Mucosa of descending colon (tissue), 3 donors: Measurements from ENCODE around the gene FAM13A. TPM values are rescaled to one million over a fixed set of nuclear protein-coding genes. Genes with fewer than 3 reads are reported as not detected.

ENCODE experiments used
- ATAC-seq: fragments of 200-7000 bp; cut with Tn5 transposase; one replicate; pipeline ENCODE4 v1.9.1; 2020; ENCODE audit warnings: mild to moderate bottlenecking, moderate library complexity
- DNase-seq, 3 donors: peaks; one replicate each; pipeline ENCODE4 v3.0.0-alpha.2; 2020
- H3K36me3 ChIP-seq: fragments of 200-600 bp; one replicate; pipeline ENCODE4 v1.8.0; 2021; ENCODE audit warnings: low read depth, mild to moderate bottlenecking
- H3K4me1 ChIP-seq: fragments of 200-600 bp; one replicate; pipeline ENCODE4 v1.8.0; 2021; ENCODE audit warnings: low read depth, mild to moderate bottlenecking
- H3K4me3 ChIP-seq: fragments of 200-600 bp; one replicate; pipeline ENCODE4 v1.8.0; 2021; ENCODE audit warnings: mild to moderate bottlenecking
- H3K9me3 ChIP-seq: fragments of 200-600 bp; one replicate; pipeline ENCODE4 v1.8.0; 2021; ENCODE audit warnings: mild to moderate bottlenecking
- intact Hi-C, 2 donors: fragments of 100-400 bp; cut with DNase I in 1 of 2; cut with micrococcal nuclease in 1 of 2; formaldehyde crosslinking; loops; one replicate each; pipeline versions ENCODE4 v1.11.0 to v1.11.1; 2022; cut with DNase I, micrococcal nuclease
- total RNA-seq, 3 donors: library from RNA; stranded (reverse); fragmentation: NEBNext Ultra II Directional in 2 of 3; extraction: Animal tissue kit (Norgen Biotek cat#: 25700) in 2 of 3; gene quantifications; one replicate each; pipeline versions ENCODE4 v1.2.1 to v1.2.4, GENCODE V29; 2021 to 2023
- TF ChIP-seq, protein P1 (sequence below): fragments of 200-600 bp; IDR thresholded peaks from one replicate; pipeline ENCODE4 v1.8.0; 2022; ENCODE audit warnings: antibody characterized with exemption, mild to moderate bottlenecking
- donor health status: DM: no; HTN: no; CAD: no; lungs with moderate emphysema.
- donor health status: DM: no; HTN: no; CAD: no.
- donor health status: DM: no; HTN: yes; CAD: no.

FAM13A gene
- total RNA-seq, 3 donors from 2014 or later, result 41.6 to 60.1 (median 50.2) TPM

DNA sequence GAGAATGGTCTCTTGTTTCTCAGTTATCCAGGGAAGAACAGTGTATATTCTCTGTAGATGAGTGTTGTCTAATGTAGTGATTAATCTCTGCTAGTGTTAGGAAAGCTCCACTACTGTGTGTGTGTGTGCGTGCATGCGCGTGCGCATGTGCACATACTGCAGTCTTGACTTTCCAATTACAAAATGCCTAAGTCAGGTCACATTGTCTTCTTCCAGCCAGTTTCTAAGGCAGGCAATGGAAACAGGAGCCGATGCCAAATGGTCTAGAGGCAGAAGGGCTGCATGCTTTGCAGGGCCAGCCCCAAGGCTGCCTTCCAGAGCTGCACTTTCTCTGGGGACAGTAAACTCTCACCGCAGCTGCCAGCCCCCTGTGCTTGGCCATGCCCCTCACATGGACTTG, 328.8 kb downstream of the FAM13A start:
- Histone ChIP-seq H3K36me3 (no peaks in the 10 kb centered on the region), H3K4me1 (no peaks in the 10 kb centered on the region), H3K4me3 (no peak overlapping the region), H3K9me3 (no peaks in the 10 kb centered on the region)
- no peak for DNase-seq
- peak; percentile 15 for ATAC-seq
- intact Hi-C loops, result no loop called here
- TF ChIP-seq, protein P1, sequence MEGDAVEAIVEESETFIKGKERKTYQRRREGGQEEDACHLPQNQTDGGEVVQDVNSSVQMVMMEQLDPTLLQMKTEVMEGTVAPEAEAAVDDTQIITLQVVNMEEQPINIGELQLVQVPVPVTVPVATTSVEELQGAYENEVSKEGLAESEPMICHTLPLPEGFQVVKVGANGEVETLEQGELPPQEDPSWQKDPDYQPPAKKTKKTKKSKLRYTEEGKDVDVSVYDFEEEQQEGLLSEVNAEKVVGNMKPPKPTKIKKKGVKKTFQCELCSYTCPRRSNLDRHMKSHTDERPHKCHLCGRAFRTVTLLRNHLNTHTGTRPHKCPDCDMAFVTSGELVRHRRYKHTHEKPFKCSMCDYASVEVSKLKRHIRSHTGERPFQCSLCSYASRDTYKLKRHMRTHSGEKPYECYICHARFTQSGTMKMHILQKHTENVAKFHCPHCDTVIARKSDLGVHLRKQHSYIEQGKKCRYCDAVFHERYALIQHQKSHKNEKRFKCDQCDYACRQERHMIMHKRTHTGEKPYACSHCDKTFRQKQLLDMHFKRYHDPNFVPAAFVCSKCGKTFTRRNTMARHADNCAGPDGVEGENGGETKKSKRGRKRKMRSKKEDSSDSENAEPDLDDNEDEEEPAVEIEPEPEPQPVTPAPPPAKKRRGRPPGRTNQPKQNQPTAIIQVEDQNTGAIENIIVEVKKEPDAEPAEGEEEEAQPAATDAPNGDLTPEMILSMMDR, result no peak

DNA sequence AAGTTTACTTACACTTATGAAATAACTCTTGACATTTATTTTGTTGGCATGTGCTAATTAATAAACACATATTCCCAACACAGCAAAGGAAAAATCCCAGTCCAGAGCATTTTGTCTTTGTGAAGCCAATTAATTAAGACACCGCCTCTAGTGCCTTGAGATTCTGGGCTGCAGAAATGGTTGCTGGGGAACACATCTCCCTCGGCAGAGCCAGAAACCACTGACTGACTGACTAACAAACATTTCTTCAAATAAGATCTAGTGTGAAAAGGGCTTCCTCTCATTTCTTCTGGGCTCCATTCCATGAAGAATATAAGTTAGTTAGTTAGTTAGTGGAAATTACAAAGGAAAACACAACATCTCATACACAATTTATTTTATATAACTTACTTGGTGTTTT, 331.0 kb downstream of the FAM13A start:
- no peaks in the 10 kb centered on the region for H3K36me3 ChIP-seq

DNA sequence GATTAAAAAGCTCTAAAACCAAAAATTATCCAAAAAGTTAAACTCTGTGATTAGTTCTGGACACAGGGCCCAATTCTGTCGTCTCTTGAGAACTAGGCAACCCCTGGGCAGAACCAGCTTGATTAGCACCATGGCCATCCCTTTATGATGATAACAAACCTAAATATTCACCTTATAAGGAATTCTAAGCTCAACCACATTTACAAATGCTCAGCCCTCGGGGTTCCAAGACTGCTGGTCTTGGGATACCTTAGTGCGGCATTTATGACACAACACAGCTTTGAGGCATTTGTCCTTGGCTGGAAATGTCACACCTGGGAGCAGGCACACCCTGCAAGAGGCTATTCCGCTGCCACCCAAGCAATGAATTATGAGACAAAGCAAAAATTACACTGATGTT, 331.8 kb downstream of the FAM13A start:
- intact Hi-C loops, result no loop called here
- H3K9me3 ChIP-seq, result no peaks in the 10 kb centered on the region
- TF ChIP-seq, protein P1, result no peak
- H3K36me3 ChIP-seq, result no peaks in the 10 kb centered on the region
- H3K4me1 ChIP-seq, result no peaks in the 10 kb centered on the region
- no peak overlapping the region for H3K4me3 ChIP-seq
- DNase-seq (no peak), ATAC-seq (no peak)

More for the DNA sequence above, 331.0 kb downstream of the FAM13A start:
- TF ChIP-seq, protein P1, result no peak
- Histone ChIP-seq H3K4me1 (no peaks in the 10 kb centered on the region), H3K4me3 (no peak overlapping the region), H3K9me3 (no peaks in the 10 kb centered on the region)
- ATAC-seq (no peak), DNase-seq (no peak)
- intact Hi-C loops, result no loop called here

DNA sequence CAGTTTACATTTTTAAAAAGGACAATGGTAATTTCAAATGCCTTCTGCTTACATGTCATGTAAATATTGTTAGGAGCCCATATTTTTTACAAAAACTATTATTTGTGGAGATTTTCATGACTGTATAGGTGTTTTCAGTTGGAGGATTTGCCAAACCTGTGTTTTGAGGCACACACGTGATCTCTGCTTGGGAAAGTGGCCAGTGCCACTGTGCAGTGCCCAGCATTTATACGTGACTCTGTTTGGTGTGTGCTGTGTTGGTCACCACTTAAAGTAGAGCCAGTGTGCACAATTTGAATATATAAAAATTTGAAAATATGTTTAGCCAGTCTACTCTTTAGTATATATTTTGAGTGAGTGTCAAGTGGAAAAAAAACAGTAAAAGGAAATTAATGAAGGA, 332.6 kb downstream of the FAM13A start:
- TF ChIP-seq, protein P1, result no peak
- H3K36me3 ChIP-seq, result no peaks in the 10 kb centered on the region
- no peak for ATAC-seq
- H3K4me1 ChIP-seq, result no peaks in the 10 kb centered on the region
- intact Hi-C loops, result no loop called here
- no peak overlapping the region for H3K4me3 ChIP-seq
- no peak for DNase-seq
- H3K9me3 ChIP-seq, result no peaks in the 10 kb centered on the region

DNA sequence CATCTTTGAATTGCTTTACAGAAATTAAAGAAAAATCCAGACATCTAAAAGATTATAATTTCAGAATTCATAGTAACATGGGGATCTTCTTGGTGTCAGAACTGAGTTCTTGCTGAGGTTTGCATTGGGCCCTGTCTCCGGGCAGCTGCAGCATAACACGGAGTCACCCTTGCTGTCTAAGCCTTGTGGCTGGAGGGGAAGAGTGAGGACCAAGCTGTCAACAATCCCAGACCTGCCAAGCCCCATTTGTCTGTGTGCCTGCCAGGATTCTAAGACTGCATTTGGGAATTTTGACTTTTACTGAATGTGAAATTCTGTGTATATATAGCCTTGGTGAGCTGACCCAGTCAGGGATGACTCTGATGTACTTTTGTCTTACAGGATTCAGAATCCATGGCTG, 334.2 kb downstream of the FAM13A start:
- no peaks in the 10 kb centered on the region for H3K36me3 ChIP-seq
- no peaks in the 10 kb centered on the region for H3K9me3 ChIP-seq
- no peaks in the 10 kb centered on the region for H3K4me1 ChIP-seq
- ATAC-seq (no peak), DNase-seq (no peak)
- TF ChIP-seq, protein P1, result no peak
- no peak overlapping the region for H3K4me3 ChIP-seq
- intact Hi-C loops, result no loop called here

DNA sequence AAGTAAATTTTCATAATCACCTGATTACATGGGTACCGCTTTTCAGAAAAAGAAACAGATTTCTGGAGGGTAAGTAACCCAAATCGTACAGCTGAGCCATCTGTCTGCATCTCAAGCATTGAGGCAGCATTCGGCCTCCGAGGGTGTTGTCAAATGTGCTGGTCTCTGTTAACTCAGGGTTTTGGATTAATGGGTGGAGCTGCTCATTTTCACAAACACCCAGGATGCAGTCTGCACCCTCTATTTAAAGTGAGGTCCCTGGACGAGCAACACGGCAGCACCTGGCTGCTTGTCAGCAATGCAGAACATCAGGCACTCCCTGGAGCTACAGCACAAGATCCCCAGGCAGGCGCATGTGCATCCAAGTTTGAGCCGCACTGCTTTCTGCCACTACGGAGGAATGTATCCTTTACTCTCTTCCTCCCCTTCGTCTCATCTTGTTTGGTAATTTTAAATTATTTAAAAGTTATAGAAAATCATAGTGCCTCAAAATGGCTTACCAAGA, 334.7 kb downstream of the FAM13A start:
- no peak for ATAC-seq
- peaks cover 5% of the 10 kb centered on the region for H3K9me3 ChIP-seq
- no peak for DNase-seq
- no peaks in the 10 kb centered on the region for H3K4me1 ChIP-seq
- H3K36me3 ChIP-seq, result no peaks in the 10 kb centered on the region
- intact Hi-C loops, result no loop called here
- H3K4me3 ChIP-seq, result no peak overlapping the region
- TF ChIP-seq, protein P1, result no peak
